Glomerular visceral epithelial cell (primary cell): Measurements from ENCODE around the gene TRIM72.
"Not testable (repeated sequence)": the region's sequence is repeated elsewhere in the genome, so short reads cannot be mapped to it uniquely, and the experiment has no call there.

Source experiments
- DNase-seq: peaks from one replicate; pipeline ENCODE4 v3.0.0-alpha.2; 2016; ENCODE audit errors: extremely low spot score

The TRIM72 gene

GRCh38 chr16:31213877-31214707, at the start of gene TRIM72:
TRIM72 (plus strand) TSS chr16:31214119; CDS start chr16:31214739, 620 bp downstream.
- DNase-seq, result no peak

- DNase-seq, result no peak
These were observed 46.6 kb upstream of the TRIM72 start for GRCh38 chr16:31167315-31167714.

GRCh38 chr16:31168848-31169247, 45.1 kb upstream of the TRIM72 start:
- DNase-seq, result no peak

- DNase-seq, result not testable (repeated sequence)
These were observed 43.9 kb upstream of the TRIM72 start for GRCh38 chr16:31170048-31170447.

GRCh38 chr16:31177136-31177535, 36.8 kb upstream of the TRIM72 start:
- DNase-seq, result peak; percentile 96

GRCh38 chr16:31179219-31179746, 34.6 kb upstream of the TRIM72 start:
- no peak for DNase-seq

- peak; percentile 89 for DNase-seq
These were observed 34.0 kb upstream of the TRIM72 start, which contains the start of gene FUS for GRCh38 chr16:31179747-31180459. FUS (plus strand) TSS chr16:31180139; CDS start chr16:31180215, 76 bp downstream.

- DNase-seq, result peak; percentile 55
These were observed 32.7 kb upstream of the TRIM72 start for GRCh38 chr16:31181102-31181830.

- no peak for DNase-seq
These were observed 31.5 kb upstream of the TRIM72 start for GRCh38 chr16:31182391-31182790.

- no peak for DNase-seq
These were observed 30.2 kb upstream of the TRIM72 start for GRCh38 chr16:31183432-31184428.

- no peak for DNase-seq
These were observed 29.0 kb upstream of the TRIM72 start for GRCh38 chr16:31184888-31185287.

GRCh38 chr16:31185339-31185738, 28.6 kb upstream of the TRIM72 start:
- DNase-seq, result no peak

GRCh38 chr16:31186176-31186575, 27.7 kb upstream of the TRIM72 start:
- no peak for DNase-seq

- no peak for DNase-seq
These were observed 26.8 kb upstream of the TRIM72 start for GRCh38 chr16:31186930-31187807.

GRCh38 chr16:31187808-31188189, 26.1 kb upstream of the TRIM72 start:
- no peak for DNase-seq

- no peak for DNase-seq
These were observed 25.2 kb upstream of the TRIM72 start for GRCh38 chr16:31188450-31189411.

GRCh38 chr16:31189412-31189778, 24.5 kb upstream of the TRIM72 start:
- DNase-seq, result no peak

- DNase-seq, result no peak
These were observed 23.9 kb upstream of the TRIM72 start for GRCh38 chr16:31190061-31190460.
